GM21515 (cell line): ENCODE results near the gene ARPC1B.
A peak's percentile ranks its signal among the peaks of the same experiment; 100 is the strongest.

Experiments used
- ATAC-seq: cut with Tn5 transposase; IDR thresholded peaks from one replicate; pipeline ENCODE4 v1.9.1; 2021; ENCODE audit not compliant: unreplicated experiment

Gene ARPC1B

GRCh38 chr7:99366646-99367045 is 7.9 kb upstream of the ARPC1B start:
- no peak for ATAC-seq

- no peak for ATAC-seq
These were observed 5.7 kb upstream of the ARPC1B start for GRCh38 chr7:99368750-99369389.

- ATAC-seq: no peak
These were observed 4.7 kb upstream of the ARPC1B start for GRCh38 chr7:99369767-99370391.

GRCh38 chr7:99371376-99371920 is 3.1 kb upstream of the ARPC1B start:
- no peak for ATAC-seq

GRCh38 chr7:99372275-99373090 is 2.0 kb upstream of the ARPC1B start:
- no peak for ATAC-seq

- no peak for ATAC-seq
These were observed 1.2 kb upstream of the ARPC1B start for GRCh38 chr7:99373091-99374066.

GRCh38 chr7:99375070-99375807 is 709 bp downstream of the ARPC1B start:
- ATAC-seq: peak; percentile 45

GRCh38 chr7:99379043-99379577 is 4.6 kb downstream of the ARPC1B start:
- ATAC-seq: no peak

GRCh38 chr7:99379693-99380031 is 5.1 kb downstream of the ARPC1B start:
- peak; percentile 9 for ATAC-seq

GRCh38 chr7:99380032-99380822 is 5.7 kb downstream of the ARPC1B start:
- peak; percentile 36 for ATAC-seq

- ATAC-seq: peak; percentile 62
These were observed 6.5 kb downstream of the ARPC1B start for GRCh38 chr7:99380823-99381663.

GRCh38 chr7:99381664-99382075 is 7.1 kb downstream of the ARPC1B start:
- ATAC-seq: no peak

GRCh38 chr7:99383203-99383602 is 8.7 kb downstream of the ARPC1B start:
- ATAC-seq: no peak

GRCh38 chr7:99383791-99384370 is 9.4 kb downstream of the ARPC1B start:
- ATAC-seq: no peak

- no peak for ATAC-seq
These were observed 10.0 kb downstream of the ARPC1B start for GRCh38 chr7:99384523-99384922.

- no peak for ATAC-seq
These were observed 11.0 kb downstream of the ARPC1B start for GRCh38 chr7:99385564-99385963.

- no peak for ATAC-seq
These were observed 12.2 kb downstream of the ARPC1B start for GRCh38 chr7:99386584-99387238.
